ENCODE results near the gene KLK11.

DNA sequence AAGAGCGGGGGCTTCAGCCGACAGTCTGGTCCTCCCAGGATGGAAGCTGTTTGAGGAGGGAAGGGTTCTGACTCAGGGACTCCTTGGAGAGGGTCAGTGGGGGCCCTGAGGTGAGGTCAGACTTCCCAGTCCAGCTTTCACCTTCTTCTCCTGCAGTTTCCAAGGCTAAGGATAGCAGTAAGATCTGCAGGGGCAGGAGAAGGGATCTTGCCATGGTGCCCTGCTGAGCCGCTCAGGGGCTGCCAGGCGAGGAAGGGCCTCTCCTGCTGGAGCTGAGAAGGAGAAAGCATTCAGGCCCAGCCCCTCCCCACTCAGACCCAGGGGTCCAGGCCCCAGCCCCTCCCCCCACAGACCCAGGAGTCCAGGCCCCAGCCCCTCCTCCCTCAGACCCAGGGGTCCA, 44.2 kb downstream of the KLK11 start:
- TF ChIP-seq, protein P1, sequence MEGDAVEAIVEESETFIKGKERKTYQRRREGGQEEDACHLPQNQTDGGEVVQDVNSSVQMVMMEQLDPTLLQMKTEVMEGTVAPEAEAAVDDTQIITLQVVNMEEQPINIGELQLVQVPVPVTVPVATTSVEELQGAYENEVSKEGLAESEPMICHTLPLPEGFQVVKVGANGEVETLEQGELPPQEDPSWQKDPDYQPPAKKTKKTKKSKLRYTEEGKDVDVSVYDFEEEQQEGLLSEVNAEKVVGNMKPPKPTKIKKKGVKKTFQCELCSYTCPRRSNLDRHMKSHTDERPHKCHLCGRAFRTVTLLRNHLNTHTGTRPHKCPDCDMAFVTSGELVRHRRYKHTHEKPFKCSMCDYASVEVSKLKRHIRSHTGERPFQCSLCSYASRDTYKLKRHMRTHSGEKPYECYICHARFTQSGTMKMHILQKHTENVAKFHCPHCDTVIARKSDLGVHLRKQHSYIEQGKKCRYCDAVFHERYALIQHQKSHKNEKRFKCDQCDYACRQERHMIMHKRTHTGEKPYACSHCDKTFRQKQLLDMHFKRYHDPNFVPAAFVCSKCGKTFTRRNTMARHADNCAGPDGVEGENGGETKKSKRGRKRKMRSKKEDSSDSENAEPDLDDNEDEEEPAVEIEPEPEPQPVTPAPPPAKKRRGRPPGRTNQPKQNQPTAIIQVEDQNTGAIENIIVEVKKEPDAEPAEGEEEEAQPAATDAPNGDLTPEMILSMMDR (IDR thresholded peaks at IDR 0.05), result no peak
- TF ChIP-seq POLR2A (IDR thresholded peaks at IDR 0.05), result no peak
